Adrenal gland (tissue), 5 donors: Measurements from ENCODE around the gene SOCS3.

ENCODE experiments used
- CTCF ChIP-seq, 6 experiments: fragments of 450-650 bp in 4 of 6; fragments of 200-600 bp in 2 of 6; sonication (generic) in 1 of 6; IDR thresholded peaks; 1 replicate in 5 of 6; 2 replicates in 1 of 6; pipeline versions ENCODE4 v1.5.1 to v1.8.0; 2016 to 2021; ENCODE audit warnings: antibody characterized with exemption in 6 of 6, mild to moderate bottlenecking in 2 of 6, moderate library complexity in 1 of 6
- POLR2A ChIP-seq, 2 donors: fragments of 450-650 bp; IDR thresholded peaks; one replicate each; pipeline ENCODE4 v1.6.1; 2017; ENCODE audit warnings: antibody characterized with exemption in 2 of 2, mild to moderate bottlenecking in 2 of 2, moderate library complexity in 1 of 2
- donor health status: DM: no; HTN: no; CAD: no.

GRCh38 chr17:78391843-78392242 lies 32.0 kb upstream of the SOCS3 start:
- TF ChIP-seq POLR2A (IDR thresholded peaks at IDR 0.05) (no peak), CTCF (IDR thresholded peaks at IDR 0.05) (no peak)
